Stimulated activated naive CD8-positive, alpha-beta T cell treated with anti-CD3 and anti-CD28 coated beads, Interleukin-15, amount 100 ng/mL, for 72 hours (primary cell): Measurements from ENCODE around the gene TBX15.
"Not testable (repeated sequence)": the region's sequence is repeated elsewhere in the genome, so short reads cannot be mapped to it uniquely, and the experiment has no call there.

Experiments used
- ATAC-seq: fragments of 150-1000 bp; cut with Tn5 transposase; 2 replicates; pipeline ENCODE4 v1.10.0; 2021; ENCODE audit warnings: mild to moderate bottlenecking, moderate library complexity
- DNase-seq, 2 donors: peaks; one replicate each; pipeline ENCODE4 v3.0.0; 2021 to 2022
- H3K27ac Mint-ChIP-seq, 2 donors: one replicate each; pipeline ENCODE4 v1.8.0; 2022; ENCODE audit warnings: mild to moderate bottlenecking in 2 of 2, mixed read lengths in 2 of 2, moderate library complexity in 2 of 2
- H3K27me3 Mint-ChIP-seq: one replicate; pipeline ENCODE4 v1.8.0; 2022; ENCODE audit warnings: mixed read lengths
- H3K4me1 Mint-ChIP-seq: one replicate; pipeline ENCODE4 v1.8.0; 2022; ENCODE audit warnings: mild to moderate bottlenecking, mixed read lengths
- H3K4me3 Mint-ChIP-seq, 2 donors: one replicate each; pipeline ENCODE4 v1.8.0; 2022; ENCODE audit warnings: mild to moderate bottlenecking in 2 of 2, mixed read lengths in 2 of 2, moderate library complexity in 1 of 2
- H3K9me3 Mint-ChIP-seq, 2 donors: one replicate each; pipeline ENCODE4 v1.8.0; 2022; ENCODE audit warnings: mixed read lengths in 2 of 2

The TBX15 gene

DNA sequence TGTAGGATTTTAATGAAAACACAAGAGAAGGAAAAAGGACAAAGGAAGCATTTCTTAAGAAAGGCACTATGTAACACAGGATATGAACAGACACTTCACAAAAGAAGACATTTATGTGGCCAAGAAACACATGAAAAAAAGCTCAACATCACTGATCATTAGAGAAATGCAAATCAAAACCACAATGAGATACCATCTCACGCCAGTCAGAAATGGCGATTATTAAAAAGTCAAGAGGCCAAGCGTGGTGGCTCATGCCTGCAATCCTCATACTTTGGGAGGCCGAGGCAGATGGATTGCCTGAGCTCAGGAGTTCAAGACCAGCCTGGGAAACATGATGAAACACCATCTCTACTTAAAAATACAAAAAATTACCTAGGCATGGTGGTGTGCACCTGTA, 71.8 kb downstream of the TBX15 start:
- H3K27ac Mint-ChIP-seq, DNase-seq: not testable (repeated sequence)

DNA sequence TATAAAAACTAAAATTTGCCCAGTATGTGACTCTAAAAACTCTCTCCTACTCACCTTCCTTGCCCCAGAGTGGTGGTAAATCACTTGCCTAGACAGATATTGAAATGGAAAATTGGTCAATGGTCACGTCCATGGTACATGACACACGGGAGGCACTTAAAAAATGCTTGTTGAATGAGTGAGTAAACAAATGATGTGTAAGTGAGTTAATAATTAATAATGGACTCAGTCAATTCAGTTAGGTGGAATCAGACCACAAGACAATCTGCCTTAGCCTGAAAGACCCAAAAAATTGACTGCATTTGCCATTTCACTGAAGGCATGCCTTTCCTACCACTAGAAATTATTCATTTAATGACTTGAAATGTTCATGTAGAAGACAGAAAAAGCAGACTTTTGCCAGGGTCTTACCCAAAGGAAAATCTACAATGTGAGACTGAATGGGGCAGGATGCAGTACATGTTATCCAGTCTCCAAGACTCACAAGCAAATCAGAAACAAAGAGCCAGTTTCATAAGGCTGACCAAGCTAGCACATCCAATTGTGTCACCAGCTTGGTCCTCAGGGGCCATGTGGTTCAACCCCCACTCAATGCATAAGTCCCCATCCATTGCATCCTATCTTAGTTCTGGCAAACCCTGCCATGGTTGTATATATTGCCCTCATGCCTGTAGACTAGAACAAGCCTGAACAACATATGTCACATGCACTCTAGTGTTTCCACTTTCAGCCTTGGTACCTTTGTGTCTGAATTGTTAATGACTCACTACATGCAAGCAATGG, 73.6 kb downstream of the TBX15 start:
- H3K9me3 Mint-ChIP-seq: peaks cover 0 to 6% of the 10 kb centered on the region in 2 donors
- H3K27ac Mint-ChIP-seq: no peak overlapping the region
- no peak overlapping the region for H3K4me3 Mint-ChIP-seq
- DNase-seq: no peak
- no peak for ATAC-seq
- H3K4me1 Mint-ChIP-seq: no peaks in the 10 kb centered on the region
- peaks cover 6% of the 10 kb centered on the region for H3K27me3 Mint-ChIP-seq

More for the DNA sequence above, 71.8 kb downstream of the TBX15 start:
- ATAC-seq, H3K4me1 Mint-ChIP-seq, H3K9me3 Mint-ChIP-seq, H3K27me3 Mint-ChIP-seq, H3K4me3 Mint-ChIP-seq: not testable (repeated sequence)

DNA sequence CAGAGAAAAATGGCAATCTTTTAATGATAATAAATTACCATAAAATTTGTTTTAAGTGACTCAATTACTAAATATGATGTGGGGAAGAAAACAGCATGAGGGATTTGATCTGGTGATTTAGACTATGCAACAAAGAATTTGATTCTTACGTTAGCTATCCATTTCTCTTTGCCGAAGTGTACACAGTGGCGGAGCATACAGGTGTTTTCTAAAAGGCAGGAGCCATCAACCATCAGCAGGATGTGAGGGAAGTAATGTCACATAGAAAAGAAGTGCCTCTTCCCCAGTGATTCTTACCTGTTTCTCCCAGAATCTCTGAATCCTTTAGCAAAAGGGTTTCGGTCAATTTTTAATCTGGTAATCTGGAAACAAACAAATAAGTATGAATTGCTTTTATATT, 74.3 kb downstream of the TBX15 start:
- DNase-seq: no peak
- Mint-ChIP-seq H3K27ac (no peak overlapping the region), H3K9me3 (peaks cover 0 to 7% of the 10 kb centered on the region in 2 donors), H3K27me3 (peaks cover 6% of the 10 kb centered on the region), H3K4me1 (no peaks in the 10 kb centered on the region), H3K4me3 (no peak overlapping the region)
- ATAC-seq: no peak

DNA sequence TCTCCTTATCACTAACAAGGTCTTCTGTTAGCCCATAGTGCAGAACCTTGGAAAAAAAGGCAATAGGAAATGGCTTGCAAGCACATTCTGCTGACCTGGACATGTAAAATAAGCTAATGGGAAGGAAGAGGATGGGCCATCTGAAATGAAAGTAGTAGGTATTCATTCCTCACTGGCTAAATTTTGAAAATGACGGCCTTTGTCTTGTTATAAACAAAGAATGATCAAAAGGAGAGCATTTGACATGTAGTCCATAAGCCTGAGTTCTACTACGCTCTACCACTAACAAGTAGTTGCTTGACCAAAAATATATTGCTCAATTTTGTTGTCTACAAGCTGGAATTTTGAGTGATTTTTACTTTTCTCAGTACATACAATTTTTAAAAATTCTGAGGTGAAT, 75.6 kb downstream of the TBX15 start:
- Mint-ChIP-seq H3K27ac (no peak overlapping the region), H3K27me3 (peaks cover 6% of the 10 kb centered on the region), H3K9me3 (peaks cover 0 to 6% of the 10 kb centered on the region in 2 donors), H3K4me3 (no peak overlapping the region), H3K4me1 (no peaks in the 10 kb centered on the region)
- no peak for ATAC-seq
- no peak for DNase-seq

DNA sequence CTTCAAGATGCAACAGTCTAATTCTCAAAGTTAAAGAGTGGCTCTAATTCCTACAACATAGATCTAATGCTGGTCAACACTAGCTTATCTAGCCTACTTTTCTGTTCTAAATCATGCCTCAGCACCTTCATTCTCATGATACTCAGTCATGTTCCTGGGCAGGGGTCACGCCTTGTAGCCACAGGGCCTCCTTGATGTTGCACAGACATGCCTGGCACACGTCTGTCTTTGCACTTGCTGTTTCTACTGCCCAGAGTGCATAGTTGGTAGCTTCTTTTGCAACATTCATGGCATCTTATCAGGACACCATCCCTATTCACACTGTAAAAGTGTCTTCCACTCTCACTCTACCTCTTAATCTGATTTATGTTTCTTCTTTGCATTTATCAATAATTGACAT, 76.6 kb downstream of the TBX15 start:
- Mint-ChIP-seq H3K4me1 (no peaks in the 10 kb centered on the region), H3K27me3 (peaks cover 6% of the 10 kb centered on the region), H3K27ac (no peak overlapping the region), H3K4me3 (no peak overlapping the region), H3K9me3 (peaks cover 0 to 6% of the 10 kb centered on the region in 2 donors)
- DNase-seq (no peak), ATAC-seq (no peak)

DNA sequence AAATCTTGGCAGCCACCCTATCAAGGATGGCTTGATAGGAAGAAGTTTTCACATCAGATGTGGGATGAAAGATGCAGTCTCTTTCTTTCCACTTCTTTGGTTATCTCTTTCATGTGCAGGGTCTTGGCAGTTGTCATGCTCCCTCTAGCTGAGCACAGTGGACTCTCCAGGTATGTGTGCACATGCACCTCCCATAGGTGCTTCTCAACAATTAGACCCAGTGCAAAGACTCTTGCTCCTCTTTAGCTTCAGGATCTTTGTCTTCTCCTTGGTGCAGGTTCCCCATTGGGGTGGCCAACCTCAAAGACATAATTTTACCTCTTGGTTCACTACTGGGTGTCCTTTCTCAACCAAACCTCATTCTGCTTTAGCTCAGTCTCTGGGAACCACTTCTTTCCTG, 80.7 kb downstream of the TBX15 start:
- Mint-ChIP-seq H3K27ac (no peak overlapping the region), H3K27me3 (no peaks in the 10 kb centered on the region), H3K4me1 (no peaks in the 10 kb centered on the region), H3K4me3 (no peak overlapping the region), H3K9me3 (peaks cover 0 to 6% of the 10 kb centered on the region in 2 donors)
- no peak for DNase-seq
- ATAC-seq: no peak

DNA sequence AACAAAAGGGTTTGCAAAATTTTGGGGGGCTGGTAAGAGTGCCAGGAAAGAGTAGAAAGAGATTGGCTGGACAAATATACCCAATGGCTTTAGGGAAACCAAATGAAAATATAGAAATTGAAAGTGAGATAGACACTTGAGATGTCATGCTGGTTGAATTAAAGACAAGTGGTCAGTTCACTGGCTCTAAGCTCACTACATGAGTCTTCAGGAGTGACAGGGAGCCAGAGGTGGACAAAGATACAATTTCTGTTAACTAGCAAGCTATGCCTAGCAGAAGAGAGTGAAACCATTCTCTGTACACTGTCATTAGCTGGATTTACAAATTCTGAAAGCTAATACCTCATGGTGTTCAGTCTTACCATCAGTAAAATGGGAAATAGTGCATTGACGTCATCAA, 82.5 kb downstream of the TBX15 start:
- no peaks in the 10 kb centered on the region for H3K27me3 Mint-ChIP-seq
- ATAC-seq: no peak
- no peaks in the 10 kb centered on the region for H3K4me1 Mint-ChIP-seq
- H3K4me3 Mint-ChIP-seq: no peak overlapping the region
- DNase-seq: no peak
- H3K9me3 Mint-ChIP-seq: peaks cover 0 to 6% of the 10 kb centered on the region in 2 donors
- no peak overlapping the region for H3K27ac Mint-ChIP-seq

DNA sequence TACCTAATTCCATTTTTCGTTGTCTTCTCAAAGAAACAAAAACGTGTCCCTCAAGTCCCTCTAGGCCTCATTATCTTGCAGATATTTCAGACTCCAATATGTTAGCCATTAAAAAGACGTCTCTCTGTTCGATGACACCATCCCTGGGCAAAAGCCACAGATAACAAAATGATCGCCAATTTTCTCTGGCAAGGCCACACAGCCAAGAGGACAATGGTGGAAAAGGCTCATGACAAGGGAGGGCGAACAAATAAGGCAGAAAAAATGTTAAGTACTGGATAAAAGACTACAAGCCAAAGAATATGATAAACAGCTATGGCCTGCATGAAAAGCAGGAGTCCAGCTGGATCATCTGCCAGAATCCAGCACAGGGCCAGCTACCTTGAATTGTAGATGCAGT, 82.9 kb downstream of the TBX15 start:
- H3K27ac Mint-ChIP-seq: no peak overlapping the region
- H3K4me3 Mint-ChIP-seq: no peak overlapping the region
- no peak for DNase-seq
- no peaks in the 10 kb centered on the region for H3K4me1 Mint-ChIP-seq
- H3K9me3 Mint-ChIP-seq: peaks cover 0 to 6% of the 10 kb centered on the region in 2 donors
- no peak for ATAC-seq
- no peaks in the 10 kb centered on the region for H3K27me3 Mint-ChIP-seq

DNA sequence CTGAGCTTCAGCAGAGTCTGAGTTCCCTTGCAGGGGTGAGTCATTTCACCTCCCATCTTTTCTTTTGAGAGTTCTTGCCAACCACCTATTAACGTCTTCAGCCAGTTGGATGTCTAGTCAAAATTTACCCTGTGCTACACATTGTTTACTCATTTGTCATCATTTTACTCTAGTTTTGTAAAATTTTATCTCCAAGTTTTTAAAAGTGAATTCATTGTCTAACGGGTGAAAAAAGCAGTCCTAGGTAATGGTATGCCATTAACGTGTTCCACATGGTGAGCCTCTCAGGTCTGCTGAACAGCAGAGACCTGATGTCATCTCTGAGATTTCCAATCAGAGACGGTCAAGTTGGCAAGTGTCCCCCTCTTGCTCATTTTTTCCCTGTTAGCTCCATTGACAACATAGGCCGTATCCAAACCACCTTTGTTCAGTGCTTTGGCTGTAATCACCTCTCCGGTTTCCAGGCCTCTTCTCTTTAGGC, 85.4 kb downstream of the TBX15 start:
- ATAC-seq (no peak), DNase-seq (no peak)
- Mint-ChIP-seq H3K9me3 (no peaks in the 10 kb centered on the region), H3K27ac (no peak overlapping the region), H3K27me3 (no peaks in the 10 kb centered on the region), H3K4me1 (no peaks in the 10 kb centered on the region), H3K4me3 (no peak overlapping the region)

DNA sequence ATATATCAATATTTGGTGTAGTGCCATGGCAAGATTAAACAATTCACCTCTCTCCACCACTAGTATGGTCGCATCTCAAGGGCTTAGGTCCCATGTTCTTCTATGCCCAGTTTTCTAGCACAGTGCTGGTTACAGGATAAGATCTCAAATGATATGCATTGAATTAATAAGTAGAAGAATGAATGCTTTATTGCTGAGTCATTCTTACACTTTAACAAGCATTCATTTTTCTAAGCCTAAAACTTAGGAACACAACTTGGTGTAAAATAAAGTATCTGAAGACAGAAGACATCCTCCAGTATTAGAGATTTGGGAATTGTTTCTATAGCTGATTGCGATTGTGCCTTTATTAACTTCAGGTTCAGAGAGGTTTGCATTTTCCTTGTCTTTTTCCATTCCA, 85.8 kb downstream of the TBX15 start:
- no peak for DNase-seq
- Mint-ChIP-seq H3K4me3 (no peak overlapping the region), H3K27ac (no peak overlapping the region), H3K9me3 (no peaks in the 10 kb centered on the region), H3K4me1 (no peaks in the 10 kb centered on the region), H3K27me3 (no peaks in the 10 kb centered on the region)
- no peak for ATAC-seq

DNA sequence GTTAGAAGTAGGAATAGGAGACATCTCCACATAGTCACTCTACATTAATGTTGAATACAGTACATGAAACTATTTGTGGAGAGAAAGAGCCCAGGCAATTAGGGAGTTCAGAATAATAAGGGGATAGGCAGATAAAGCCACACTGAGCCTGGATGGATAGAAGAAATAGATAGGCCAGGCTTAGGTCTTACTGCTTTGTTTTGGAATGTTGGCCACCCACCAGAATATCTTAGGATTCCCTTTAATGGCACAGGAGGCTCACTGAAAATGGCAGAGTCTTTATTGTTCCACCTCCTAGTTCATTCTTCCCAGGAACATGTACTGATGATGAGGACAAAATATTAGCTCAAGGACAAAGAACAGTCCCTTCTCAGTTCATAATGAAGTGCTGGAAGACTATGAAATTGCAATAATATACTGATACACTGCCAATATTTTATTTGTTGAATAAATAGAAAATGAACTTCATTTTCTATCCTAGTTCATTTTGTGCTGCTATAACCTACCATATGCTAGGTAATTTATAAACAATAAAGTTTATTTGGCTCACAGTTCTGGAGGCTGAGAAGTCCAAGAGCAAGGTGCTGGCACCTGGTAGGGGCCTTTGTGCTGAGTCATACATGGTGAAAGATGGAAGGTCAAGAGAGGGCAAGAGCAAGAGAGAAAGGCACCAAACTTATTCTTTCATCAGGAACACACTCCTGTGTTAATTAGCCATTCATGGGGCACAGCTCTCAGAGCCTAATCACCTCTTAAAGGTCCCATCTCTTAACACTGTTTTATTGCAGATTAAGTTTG, 87.3 kb downstream of the TBX15 start:
- no peak for DNase-seq
- Mint-ChIP-seq H3K27ac (no peak overlapping the region), H3K9me3 (peaks cover 0 to 4% of the 10 kb centered on the region in 2 donors), H3K4me1 (no peaks in the 10 kb centered on the region), H3K4me3 (no peak overlapping the region), H3K27me3 (no peaks in the 10 kb centered on the region)
- no peak for ATAC-seq

DNA sequence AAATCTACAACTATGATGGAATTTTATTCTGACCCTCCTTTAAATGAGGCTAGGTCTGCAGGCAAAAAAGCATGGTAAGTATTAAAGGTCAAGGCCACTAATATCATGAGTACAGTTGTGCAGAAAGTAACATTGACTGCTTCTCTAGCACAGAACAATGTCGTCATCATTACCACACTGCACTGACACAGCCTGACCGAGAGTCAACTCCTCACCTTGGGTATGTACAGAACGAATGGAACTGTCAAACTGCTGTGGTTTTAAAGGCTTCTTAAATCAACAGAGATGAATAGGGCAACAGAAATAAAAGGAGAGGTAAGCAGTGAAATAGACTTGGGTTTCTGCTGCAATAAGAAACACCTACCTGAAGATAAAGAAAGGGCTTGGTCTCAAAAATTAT, 88.8 kb downstream of the TBX15 start:
- H3K4me3 Mint-ChIP-seq: no peak overlapping the region
- H3K27ac Mint-ChIP-seq: no peak overlapping the region
- H3K4me1 Mint-ChIP-seq: no peaks in the 10 kb centered on the region
- H3K27me3 Mint-ChIP-seq: no peaks in the 10 kb centered on the region
- ATAC-seq (no peak), DNase-seq (no peak)
- peaks cover 3 to 4% of the 10 kb centered on the region in 2 donors for H3K9me3 Mint-ChIP-seq

DNA sequence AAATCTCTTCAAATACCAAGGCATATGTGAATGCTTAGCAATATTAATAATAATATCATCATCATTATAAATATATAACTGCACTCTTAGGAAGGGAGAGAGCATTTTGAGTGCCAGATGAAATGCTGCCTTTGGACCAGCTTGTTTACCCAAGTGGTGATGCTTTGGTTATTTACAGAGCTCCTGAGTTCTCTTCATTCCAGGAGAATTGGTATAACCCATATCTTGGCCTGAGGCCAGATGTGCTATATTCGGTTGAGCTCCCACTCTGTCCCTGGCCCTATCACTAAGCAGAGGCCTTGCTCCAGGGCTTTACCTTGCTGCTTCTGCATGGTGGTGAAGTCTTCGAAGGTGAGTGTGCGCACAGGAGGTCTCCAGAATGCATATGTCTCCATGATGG, 89.4 kb downstream of the TBX15 start:
- DNase-seq: no peak
- H3K4me1 Mint-ChIP-seq: no peaks in the 10 kb centered on the region
- no peak overlapping the region for H3K27ac Mint-ChIP-seq
- H3K9me3 Mint-ChIP-seq: peaks cover 4 to 9% of the 10 kb centered on the region in 2 donors
- no peak for ATAC-seq
- H3K4me3 Mint-ChIP-seq: no peak overlapping the region
- no peaks in the 10 kb centered on the region for H3K27me3 Mint-ChIP-seq

DNA sequence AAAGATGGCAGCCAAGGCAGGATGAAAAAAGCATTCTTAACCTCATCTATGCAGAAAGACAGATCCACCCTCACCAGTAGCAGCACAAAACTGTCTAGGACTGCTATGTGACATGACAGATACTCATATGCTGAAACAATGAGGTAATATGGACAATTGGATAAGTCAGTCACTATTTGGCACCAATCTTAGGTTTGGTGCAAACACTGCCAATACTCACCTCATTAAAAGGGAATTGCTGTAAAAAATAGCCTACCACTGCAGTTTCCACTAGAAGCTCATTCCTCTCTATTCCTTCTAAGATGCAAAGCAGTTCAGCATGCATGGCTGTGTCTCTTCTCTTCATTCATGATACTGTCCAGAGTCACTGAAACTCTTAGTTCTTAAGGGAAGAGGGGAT, 91.7 kb downstream of the TBX15 start:
- no peak for ATAC-seq
- Mint-ChIP-seq H3K27me3 (no peaks in the 10 kb centered on the region), H3K27ac (no peak overlapping the region), H3K4me1 (no peaks in the 10 kb centered on the region), H3K4me3 (no peak overlapping the region), H3K9me3 (peaks cover 4 to 13% of the 10 kb centered on the region in 2 donors)
- no peak for DNase-seq

DNA sequence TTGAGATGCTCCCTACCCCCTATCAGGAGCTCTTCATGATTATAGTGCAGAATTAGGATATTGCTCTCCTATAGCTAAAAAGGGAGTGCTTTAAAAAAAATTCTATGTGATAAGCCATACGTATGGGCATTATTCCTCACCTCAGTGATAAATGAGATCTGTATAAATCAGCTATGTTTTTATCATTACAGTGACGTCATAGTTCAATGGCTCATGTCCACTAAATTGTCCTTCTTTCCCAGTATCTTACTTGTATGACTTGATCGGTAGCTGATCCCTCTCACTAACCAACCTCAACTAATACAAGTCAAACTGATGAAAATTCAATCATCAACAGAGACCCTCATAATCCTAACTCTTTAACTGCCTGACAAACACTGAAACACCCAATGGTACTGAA, 93.3 kb downstream of the TBX15 start:
- no peak overlapping the region for H3K27ac Mint-ChIP-seq
- ATAC-seq: no peak

DNA sequence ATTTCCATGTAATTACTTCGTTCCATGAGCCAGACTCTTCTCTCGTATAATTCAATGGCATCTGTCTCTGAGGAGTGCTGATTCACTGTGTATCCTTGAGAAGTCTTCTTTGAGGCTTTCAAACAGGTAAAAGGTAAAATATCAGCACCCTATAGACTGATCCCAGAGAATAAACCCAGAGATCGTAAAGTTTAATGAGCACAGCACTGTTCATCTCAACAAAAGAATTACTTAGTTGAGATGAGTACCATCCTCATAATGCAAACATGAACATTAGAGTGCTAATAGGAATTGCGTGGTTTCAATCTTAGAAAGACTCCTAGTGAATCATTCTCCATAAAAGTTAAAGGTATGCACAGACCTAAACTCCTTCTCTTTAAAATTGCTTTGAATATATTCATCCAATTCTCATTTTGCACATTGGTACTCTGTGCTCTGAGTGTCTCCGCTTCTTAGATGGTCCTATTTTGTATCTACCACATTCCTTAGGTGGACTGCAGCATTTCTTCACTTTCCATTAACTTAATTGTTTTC, 97.2 kb downstream of the TBX15 start:
- Mint-ChIP-seq H3K4me1 (no peaks in the 10 kb centered on the region), H3K4me3 (no peak overlapping the region), H3K9me3 (peaks cover 5 to 19% of the 10 kb centered on the region in 2 donors), H3K27ac (no peak overlapping the region), H3K27me3 (no peaks in the 10 kb centered on the region)
- no peak for DNase-seq
- no peak for ATAC-seq

More for the DNA sequence above, 93.3 kb downstream of the TBX15 start:
- Mint-ChIP-seq H3K4me1 (no peaks in the 10 kb centered on the region), H3K27me3 (no peaks in the 10 kb centered on the region), H3K9me3 (peaks cover 4 to 19% of the 10 kb centered on the region in 2 donors), H3K4me3 (no peak overlapping the region)
- DNase-seq: no peak
